Raji (cell line): ENCODE data around the gene TIMP4.

Source experiments
- POLR2A ChIP-seq: IDR thresholded peaks from 2 replicates; pipeline ENCODE4 v1.6.1; 2011; ENCODE audit warnings: low read depth, low read length, control low read depth; ENCODE audit not compliant: insufficient read depth

The TIMP4 gene

GRCh38 chr3:12141350-12141749 is 17.4 kb downstream of the TIMP4 start:
- no peak for TF ChIP-seq POLR2A

GRCh38 chr3:12139111-12139511 is 19.6 kb downstream of the TIMP4 start:
- no peak for TF ChIP-seq POLR2A

- no peak for TF ChIP-seq POLR2A
Observed at GRCh38 chr3:12138044-12138443, 20.7 kb downstream of the TIMP4 start.

GRCh38 chr3:12136371-12136770 is 22.3 kb downstream of the TIMP4 start:
- no peak for TF ChIP-seq POLR2A

GRCh38 chr3:12135029-12135657 is 23.6 kb downstream of the TIMP4 start:
- TF ChIP-seq POLR2A, result no peak

GRCh38 chr3:12132881-12133280 is 25.8 kb downstream of the TIMP4 start:
- TF ChIP-seq POLR2A, result no peak

GRCh38 chr3:12131351-12132090 is 27.2 kb downstream of the TIMP4 start:
- no peak for TF ChIP-seq POLR2A

GRCh38 chr3:12127391-12127790 is 31.3 kb downstream of the TIMP4 start:
- TF ChIP-seq POLR2A, result no peak

- no peak for TF ChIP-seq POLR2A
Observed at GRCh38 chr3:12125772-12126171, 32.9 kb downstream of the TIMP4 start.

GRCh38 chr3:12121466-12121865 is 37.2 kb downstream of the TIMP4 start:
- no peak for TF ChIP-seq POLR2A

GRCh38 chr3:12120374-12121140 is 38.2 kb downstream of the TIMP4 start:
- no peak for TF ChIP-seq POLR2A

GRCh38 chr3:12117473-12117872 is 41.2 kb downstream of the TIMP4 start:
- no peak for TF ChIP-seq POLR2A

- TF ChIP-seq POLR2A, result no peak
Observed at GRCh38 chr3:12116870-12117269, 41.8 kb downstream of the TIMP4 start.

GRCh38 chr3:12115849-12116248 is 42.9 kb downstream of the TIMP4 start:
- TF ChIP-seq POLR2A, result no peak

- TF ChIP-seq POLR2A, result no peak
Observed at GRCh38 chr3:12115104-12115503, 43.6 kb downstream of the TIMP4 start.

- TF ChIP-seq POLR2A, result no peak
Observed at GRCh38 chr3:12114251-12114650, 44.5 kb downstream of the TIMP4 start.
